ENCODE measurements around the gene LRRC43.
"Not testable (repeated sequence)": the region's sequence is repeated elsewhere in the genome, so short reads cannot be mapped to it uniquely, and the experiment has no call there.

LRRC43 gene

DNA sequence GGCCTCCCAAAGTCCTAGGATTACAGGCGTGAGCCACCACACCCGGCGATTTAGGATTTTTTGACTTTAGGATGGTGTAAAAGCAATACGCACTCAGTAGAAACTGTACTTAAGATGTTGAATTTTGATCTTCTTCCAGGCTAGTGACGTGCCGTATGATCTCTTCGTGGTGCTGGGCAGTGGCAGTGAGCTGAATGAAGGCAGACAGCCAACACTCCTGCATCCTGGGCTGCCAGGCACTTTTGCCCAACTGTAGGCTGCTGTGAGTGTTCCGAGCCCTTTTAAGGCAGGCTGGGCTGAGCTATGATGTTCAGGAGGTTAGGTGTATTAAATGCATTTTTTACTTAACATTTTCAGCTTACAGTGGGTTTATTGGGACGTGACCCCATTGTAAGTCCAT is 30.2 kb upstream of the LRRC43 start:
- in situ Hi-C loops (cut with HindIII; ENCODE audit: low sequenced_read_pairs) = no loop called here

DNA sequence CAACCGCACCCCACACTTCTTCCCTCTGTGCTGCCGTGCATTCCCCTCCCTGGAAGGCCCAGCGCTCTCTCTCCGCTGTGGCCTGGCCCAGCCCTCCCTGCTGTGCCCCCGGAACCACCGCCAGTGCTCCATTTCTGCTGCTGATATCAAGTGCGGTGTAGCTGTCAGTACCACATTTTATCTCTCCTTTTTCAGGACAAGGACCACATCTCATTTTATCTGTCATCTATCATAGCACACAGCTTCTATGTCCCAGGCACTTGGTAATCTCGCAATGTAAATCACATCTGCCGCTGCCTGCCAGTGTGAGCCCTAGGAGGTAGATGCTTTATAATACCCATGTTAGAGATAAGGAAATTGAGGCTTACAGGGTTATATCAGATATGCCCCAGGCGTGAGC is 27.2 kb upstream of the LRRC43 start:
- in situ Hi-C loops (cut with HindIII; ENCODE audit: low sequenced_read_pairs) = no loop called here

GRCh38 chr12:122158700-122159285 is 24.1 kb upstream of the LRRC43 start:
- in situ Hi-C loops (cut with HindIII; ENCODE audit: low sequenced_read_pairs) = no loop called here

DNA sequence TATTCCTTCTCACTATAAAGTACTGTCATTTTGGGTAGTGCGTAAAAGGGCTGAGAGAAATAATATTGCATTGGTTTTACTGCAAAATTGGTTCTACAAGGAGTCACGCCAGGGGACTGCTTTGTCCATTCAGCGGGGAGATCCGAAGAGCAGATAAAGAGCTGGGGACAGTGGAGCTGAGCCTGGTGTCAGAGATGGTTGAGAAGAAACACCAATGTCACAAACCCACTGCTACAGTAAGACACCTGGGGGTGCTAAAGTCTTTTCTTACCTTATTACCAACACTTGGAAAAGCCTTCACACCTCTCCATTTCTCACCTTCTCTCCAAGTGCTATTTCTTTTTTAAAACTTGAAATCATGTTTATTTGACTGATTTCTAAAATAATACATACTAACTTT is 23.0 kb upstream of the LRRC43 start:
- in situ Hi-C loops (cut with HindIII; ENCODE audit: low sequenced_read_pairs) = no loop called here

DNA sequence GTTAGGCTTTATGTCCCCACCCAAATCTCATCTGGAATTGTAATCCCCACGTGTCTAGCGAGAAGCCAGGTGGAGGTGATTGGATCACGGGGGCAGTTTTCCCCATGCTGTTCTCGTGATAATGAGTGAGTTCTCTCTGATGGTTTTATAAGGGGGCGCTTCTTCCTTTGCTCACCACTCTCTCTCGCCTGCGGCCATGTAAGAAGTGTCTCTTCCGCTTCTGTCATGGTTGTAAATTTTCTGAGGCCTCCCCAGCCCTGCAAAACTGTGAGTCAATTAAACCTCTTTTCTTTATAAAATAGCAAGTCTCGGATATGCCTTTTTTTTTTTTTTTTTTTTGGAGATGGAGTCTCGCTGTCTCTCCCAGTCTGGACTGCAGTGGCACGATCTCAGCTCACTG is 22.2 kb upstream of the LRRC43 start:
- in situ Hi-C loops (cut with HindIII; ENCODE audit: low sequenced_read_pairs) = no loop called here

GRCh38 chr12:122161682-122162081 is 21.2 kb upstream of the LRRC43 start:
- in situ Hi-C loops (cut with HindIII; ENCODE audit: low sequenced_read_pairs) = no loop called here

- in situ Hi-C loops (cut with HindIII; ENCODE audit: low sequenced_read_pairs) = no loop called here
These were observed 19.9 kb upstream of the LRRC43 start for GRCh38 chr12:122162976-122163375.

DNA sequence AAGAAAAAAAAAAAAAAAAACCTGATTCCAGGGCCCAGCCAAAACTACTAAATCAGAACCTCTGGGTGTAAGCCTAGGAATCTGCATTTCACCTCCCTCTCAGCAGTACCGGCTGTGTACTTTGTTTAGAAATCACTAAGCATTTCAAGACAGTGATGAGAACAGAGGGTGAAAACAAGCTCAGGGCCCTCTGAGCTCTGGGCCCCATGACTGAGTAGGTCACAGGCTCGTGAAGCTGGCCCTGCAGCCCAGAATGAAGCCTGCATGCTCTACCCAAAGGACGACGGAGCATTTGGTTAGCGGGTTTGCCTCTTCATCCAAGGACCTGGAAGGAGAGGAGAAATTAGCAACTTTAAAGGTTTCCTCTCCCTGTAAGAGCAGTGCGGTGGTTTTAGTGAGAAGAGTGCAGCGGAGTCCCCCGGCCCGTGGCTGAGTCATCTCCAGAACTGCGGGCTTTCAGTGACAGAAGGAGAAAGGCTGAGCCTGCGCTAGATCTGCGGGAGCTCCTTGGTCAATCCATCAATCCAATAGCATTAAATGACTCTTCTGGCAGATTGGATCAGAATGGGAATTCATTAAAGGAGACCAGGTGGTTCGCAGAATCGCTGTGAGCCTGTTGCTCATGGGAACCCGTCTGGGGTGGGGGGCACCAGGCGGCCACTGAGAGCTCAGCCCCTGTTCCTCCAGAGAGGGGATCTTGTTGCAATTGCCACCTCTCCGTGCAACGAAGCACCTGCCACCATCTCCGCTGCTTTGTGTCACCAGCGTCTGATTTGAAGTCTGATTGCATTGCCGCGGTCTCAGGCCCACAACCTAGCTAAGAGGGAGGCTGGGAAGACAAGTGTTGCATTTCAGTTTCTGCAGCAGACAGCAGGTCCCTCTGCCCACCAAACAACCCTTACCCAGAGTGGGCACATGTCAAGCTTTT is 16.2 kb upstream of the LRRC43 start:
- in situ Hi-C loops (cut with HindIII; ENCODE audit: low sequenced_read_pairs) = no loop called here

GRCh38 chr12:122167356-122167925 is 15.5 kb upstream of the LRRC43 start:
- in situ Hi-C loops (cut with HindIII; ENCODE audit: low sequenced_read_pairs) = no loop called here

DNA sequence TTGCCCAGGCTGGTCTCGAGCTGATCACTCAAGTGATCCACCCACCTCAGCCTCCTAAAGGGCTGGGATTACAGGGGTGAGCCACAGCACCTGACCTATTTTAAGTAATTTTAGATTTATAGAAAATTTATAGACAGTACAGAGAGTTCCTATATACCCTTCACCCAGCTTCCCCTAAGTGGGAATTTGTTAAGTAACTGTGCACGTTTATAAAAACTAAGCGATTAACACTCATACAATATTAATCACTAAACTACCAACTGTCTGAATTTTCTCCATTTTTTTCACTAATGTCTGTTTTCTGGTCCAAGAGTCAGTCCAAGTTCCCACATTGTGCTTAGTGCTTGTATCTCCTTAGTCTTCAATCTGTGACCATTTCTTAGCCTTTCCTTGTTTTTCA is 14.4 kb upstream of the LRRC43 start:
- in situ Hi-C loops (cut with HindIII; ENCODE audit: low sequenced_read_pairs) = no loop called here

DNA sequence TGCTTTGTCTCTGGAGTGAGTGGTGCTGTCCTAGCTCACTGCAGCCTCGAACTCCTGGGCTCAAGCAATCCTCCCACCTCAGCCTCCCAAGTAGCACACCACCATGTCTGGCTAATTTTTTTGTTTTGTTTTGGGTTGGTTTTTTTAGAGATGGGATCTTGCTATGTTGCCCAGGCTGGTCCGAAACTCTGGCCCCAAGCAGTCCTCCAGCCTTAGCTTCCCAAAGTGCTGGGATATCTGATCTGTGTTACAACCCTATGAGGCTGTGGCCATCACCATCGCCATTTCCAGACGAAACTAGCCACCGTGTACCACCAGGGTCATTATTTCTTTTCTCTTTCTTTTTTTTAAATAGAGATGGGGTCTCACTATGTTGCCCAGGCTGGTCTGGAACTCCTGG is 11.5 kb upstream of the LRRC43 start:
- in situ Hi-C loops (cut with HindIII; ENCODE audit: low sequenced_read_pairs) = no loop called here

- in situ Hi-C loops (cut with HindIII; ENCODE audit: low sequenced_read_pairs) = no loop called here
These were observed 10.5 kb upstream of the LRRC43 start for GRCh38 chr12:122172262-122172939.

GRCh38 chr12:122174155-122174845 is 8.6 kb upstream of the LRRC43 start, which contains the start of gene IL31:
TSS of gene IL31 (minus strand) at chr12:122174221. CDS start at chr12:122174172, 49 bp downstream.
- in situ Hi-C loops (cut with HindIII; ENCODE audit: low sequenced_read_pairs) = no loop called here

- in situ Hi-C loops (cut with HindIII; ENCODE audit: low sequenced_read_pairs) = not testable (repeated sequence)
These were observed 6.5 kb upstream of the LRRC43 start for GRCh38 chr12:122176473-122176872.

- in situ Hi-C loops (cut with HindIII; ENCODE audit: low sequenced_read_pairs) = no loop called here
These were observed 641 bp downstream of the LRRC43 start for GRCh38 chr12:122183588-122183940.

GRCh38 chr12:122184517-122184916 is 1.6 kb downstream of the LRRC43 start:
- in situ Hi-C loops (cut with HindIII; ENCODE audit: low sequenced_read_pairs) = no loop called here

GRCh38 chr12:122185079-122185478 is 2.2 kb downstream of the LRRC43 start:
- in situ Hi-C loops (cut with HindIII; ENCODE audit: low sequenced_read_pairs) = no loop called here

- in situ Hi-C loops (cut with HindIII; ENCODE audit: low sequenced_read_pairs) = no loop called here
These were observed 2.7 kb downstream of the LRRC43 start for GRCh38 chr12:122185494-122186082.

DNA sequence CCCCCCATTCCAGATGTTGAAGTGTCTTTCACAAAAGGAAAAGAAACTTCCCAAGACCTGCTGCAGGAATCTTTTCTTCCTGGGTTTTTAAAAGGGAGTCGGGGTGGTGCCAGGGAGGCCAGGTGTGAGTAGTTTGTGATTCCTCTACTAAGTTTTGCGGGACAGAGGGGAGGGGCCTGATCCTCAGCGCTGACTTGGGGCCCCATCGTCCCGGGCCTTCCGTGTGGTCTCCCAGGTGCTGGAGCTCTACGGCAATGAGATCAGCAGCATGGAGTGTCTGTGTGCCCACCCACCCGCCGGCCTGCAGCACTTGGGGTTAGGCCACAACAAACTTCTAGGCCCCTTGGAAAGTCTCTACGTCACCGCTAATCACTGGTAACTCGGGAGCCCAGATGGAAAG is 4.5 kb downstream of the LRRC43 start:
- in situ Hi-C loops (cut with HindIII; ENCODE audit: low sequenced_read_pairs) = no loop called here

DNA sequence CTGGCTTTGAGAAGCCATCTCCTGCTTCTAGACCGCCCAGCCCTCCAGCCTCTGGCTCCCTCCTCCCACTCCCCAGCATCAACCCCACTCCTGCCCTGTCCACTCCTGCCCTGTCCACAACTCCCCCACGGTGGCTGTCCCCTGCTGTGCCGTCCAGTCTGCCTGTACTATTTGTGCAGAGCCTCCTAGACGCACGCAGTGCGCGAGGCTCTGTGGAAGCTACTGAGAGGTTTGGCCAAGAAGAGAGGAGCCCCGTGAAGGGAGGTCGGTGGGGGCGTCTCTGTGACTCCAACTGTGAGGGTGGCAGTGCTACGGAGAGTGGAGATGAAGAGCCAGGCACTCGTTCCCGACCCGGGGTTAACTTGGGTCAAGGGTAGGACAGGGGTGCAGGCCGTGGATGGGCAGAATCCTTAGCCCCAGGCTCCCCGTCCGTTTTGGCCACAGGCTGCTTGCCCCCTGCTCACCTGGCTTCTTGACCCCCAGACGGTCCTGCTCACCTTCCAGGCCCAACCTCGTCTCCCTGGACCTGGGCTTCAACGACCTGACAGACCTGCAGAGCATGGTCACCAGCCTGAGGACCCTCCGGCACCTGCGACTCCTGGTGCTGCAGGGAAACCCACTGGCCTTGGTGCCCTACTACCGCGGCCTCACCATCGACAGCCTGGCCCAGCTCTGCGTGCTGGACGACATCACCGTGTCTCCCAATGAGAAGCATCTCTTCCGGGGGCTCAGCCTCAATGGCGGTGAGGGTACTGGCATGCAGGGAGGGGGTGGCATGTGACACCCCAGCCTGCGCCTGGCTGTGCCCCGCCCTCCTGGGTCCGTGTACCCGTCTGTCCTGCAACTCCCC is 6.9 kb downstream of the LRRC43 start:
- in situ Hi-C loops (cut with HindIII; ENCODE audit: low sequenced_read_pairs) = no loop called here
